Stimulated activated effector memory CD8-positive, alpha-beta T cell treated with anti-CD3 and anti-CD28 coated beads, Interleukin-12 subunit alpha, Interleukin-12 subunit beta, amount 100 ng/mL, for 72 hours (primary cell): ENCODE results near the gene KIF14.

Source experiments
- ATAC-seq: fragments of 150-1000 bp; cut with Tn5 transposase; 2 replicates; pipeline ENCODE4 v1.10.0; 2021
- DNase-seq, 2 donors: peaks; one replicate each; pipeline ENCODE4 v3.0.0; 2021 to 2022; ENCODE audit warnings: low spot score in 2 of 2
- H3K27ac Mint-ChIP-seq: one replicate; pipeline ENCODE4 v1.8.0; 2022; ENCODE audit warnings: mild to moderate bottlenecking, mixed read lengths
- H3K36me3 Mint-ChIP-seq: one replicate; pipeline ENCODE4 v1.8.0; 2022; ENCODE audit warnings: mild to moderate bottlenecking, mixed read lengths
- H3K4me1 Mint-ChIP-seq: one replicate; pipeline ENCODE4 v1.8.0; 2022; ENCODE audit warnings: mixed read lengths
- H3K4me3 Mint-ChIP-seq: one replicate; pipeline ENCODE4 v1.8.0; 2022; ENCODE audit warnings: mild to moderate bottlenecking, mixed read lengths
- H3K9me3 Mint-ChIP-seq: one replicate; pipeline ENCODE4 v1.8.0; 2022; ENCODE audit warnings: mixed read lengths

The KIF14 gene

DNA sequence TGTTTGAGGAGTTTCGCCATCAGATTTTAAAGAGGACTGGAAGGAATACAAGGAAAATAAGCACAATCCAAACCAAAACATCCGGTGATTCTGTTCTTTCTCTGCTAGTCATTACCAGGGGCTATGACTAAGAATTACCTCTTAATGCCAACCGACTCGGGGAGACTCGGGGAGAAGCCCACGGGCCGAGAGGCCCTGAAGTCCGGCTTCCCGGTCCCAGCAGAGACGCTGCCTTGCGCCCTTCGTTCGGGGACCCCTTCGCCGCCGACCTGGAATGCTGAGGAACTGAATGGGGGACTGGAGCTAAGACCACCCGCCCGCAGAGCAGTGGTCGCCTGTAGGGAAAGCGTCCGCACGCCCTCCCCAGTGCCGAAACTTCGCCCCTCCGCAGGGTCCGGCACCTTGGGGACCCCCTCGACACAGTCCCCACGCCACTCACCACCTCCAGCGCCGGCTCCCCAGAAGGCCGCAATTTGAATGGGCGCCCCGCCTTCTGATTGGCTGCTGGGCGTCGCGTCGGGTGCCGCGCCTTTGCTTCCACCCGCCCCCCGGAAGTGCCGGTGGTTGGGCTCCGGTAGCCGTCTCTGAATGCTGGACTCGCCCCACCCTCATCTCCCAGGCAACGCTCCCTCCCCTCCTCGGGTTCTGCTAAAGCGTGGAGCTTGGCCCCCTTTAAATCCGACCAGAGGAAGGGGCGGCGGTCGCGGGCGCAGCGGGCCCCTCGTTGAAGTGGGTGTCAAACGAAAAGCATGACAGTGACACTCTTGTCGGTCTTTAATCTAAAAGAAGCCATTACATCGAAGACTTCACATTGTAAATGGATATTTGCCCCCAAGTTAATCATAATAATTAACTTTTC lies at the start of gene KIF14:
KIF14 (minus strand) TSS at position 479 of the 859 bp plus-strand sequence. CDS start 2,028 bp downstream, outside the sequence.
- Mint-ChIP-seq H3K4me3 (peak within 1 kb of the TSS; percentile 94), H3K9me3 (no peaks in the 10 kb centered on the region), H3K4me1 (peaks cover 10% of the 10 kb centered on the region), H3K36me3 (peaks cover 7% of the 10 kb centered on the region), H3K27ac (peak within 1 kb of the TSS; percentile 96)
- ATAC-seq (peak; percentile 93), DNase-seq (peak; percentile 80 to 93)

GRCh38 chr1:200669314-200670241 lies 49.0 kb upstream of the KIF14 start, which contains the start of gene DDX59:
TSS of gene DDX59 (minus strand) at chr1:200669907. CDS start at chr1:200666740, 3,167 bp downstream.
- H3K36me3 Mint-ChIP-seq = peaks cover 31% of the 10 kb centered on the region
- ATAC-seq (peak; percentile 95), DNase-seq (peak; percentile 85 to 95)
- peak within 1 kb of the TSS; percentile 98 for H3K27ac Mint-ChIP-seq
- H3K9me3 Mint-ChIP-seq = no peaks in the 10 kb centered on the region
- H3K4me3 Mint-ChIP-seq = peak within 1 kb of the TSS; percentile 92
- H3K4me1 Mint-ChIP-seq = peaks cover 40% of the 10 kb centered on the region

DNA sequence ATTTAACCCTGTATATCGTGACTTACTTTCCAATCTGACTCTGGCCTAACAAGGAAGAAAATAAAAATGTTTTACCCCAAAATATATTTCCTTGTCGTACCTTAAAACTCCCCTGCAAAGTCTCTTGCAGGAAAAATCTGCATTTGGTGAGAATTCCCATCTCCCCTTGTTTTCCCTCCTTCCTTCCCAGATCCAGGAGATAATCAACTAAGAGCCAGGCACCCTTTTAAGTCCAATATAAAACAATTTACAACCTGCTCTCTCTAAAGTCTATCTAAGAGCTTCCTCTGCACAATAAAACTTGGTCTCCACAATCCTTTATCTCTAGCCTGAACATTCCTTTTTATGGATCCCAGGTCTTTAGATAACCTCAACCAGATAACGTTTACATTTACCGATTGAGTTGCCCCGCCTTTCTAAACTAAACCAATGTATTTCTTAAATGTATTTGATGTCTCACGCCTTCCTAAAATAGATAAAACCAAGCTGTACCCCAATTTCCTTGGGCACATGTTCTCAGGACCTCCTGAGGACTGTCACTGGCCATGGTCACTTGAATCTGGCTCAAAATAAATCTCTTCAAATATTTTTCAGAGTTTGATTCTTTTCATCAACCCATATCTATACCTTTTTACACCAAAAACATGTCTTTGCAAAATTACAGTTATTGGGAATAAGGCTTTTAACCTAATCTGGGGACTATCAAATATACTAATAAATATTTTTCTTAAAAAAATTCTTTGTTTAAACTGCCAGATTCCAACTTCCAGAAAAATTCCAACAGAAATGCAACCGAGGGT lies 48.2 kb upstream of the KIF14 start:
- H3K9me3 Mint-ChIP-seq = no peaks in the 10 kb centered on the region

GRCh38 chr1:200666309-200666708 lies 45.8 kb upstream of the KIF14 start:
- peaks cover 64% of the 10 kb centered on the region for H3K36me3 Mint-ChIP-seq
- no peaks in the 10 kb centered on the region for H3K9me3 Mint-ChIP-seq
- H3K27ac Mint-ChIP-seq = peak overlapping the region; percentile 18
- ATAC-seq = no peak
- DNase-seq = no peak
- H3K4me3 Mint-ChIP-seq = no peak overlapping the region
- peaks cover 48% of the 10 kb centered on the region for H3K4me1 Mint-ChIP-seq

More for the DNA sequence above, 48.2 kb upstream of the KIF14 start:
- Mint-ChIP-seq H3K36me3 (peaks cover 40% of the 10 kb centered on the region), H3K4me1 (peaks cover 44% of the 10 kb centered on the region), H3K4me3 (peak overlapping the region; percentile 92), H3K27ac (peak overlapping the region; percentile 98)
- ATAC-seq (no peak), DNase-seq (no peak)

- peaks cover 67% of the 10 kb centered on the region for H3K36me3 Mint-ChIP-seq
- no peak overlapping the region for H3K4me3 Mint-ChIP-seq
- DNase-seq (no peak), ATAC-seq (no peak)
- no peaks in the 10 kb centered on the region for H3K9me3 Mint-ChIP-seq
- peaks cover 46% of the 10 kb centered on the region for H3K4me1 Mint-ChIP-seq
- H3K27ac Mint-ChIP-seq = peak overlapping the region; percentile 18
Measured at GRCh38 chr1:200665861-200666260, 45.3 kb upstream of the KIF14 start.

DNA sequence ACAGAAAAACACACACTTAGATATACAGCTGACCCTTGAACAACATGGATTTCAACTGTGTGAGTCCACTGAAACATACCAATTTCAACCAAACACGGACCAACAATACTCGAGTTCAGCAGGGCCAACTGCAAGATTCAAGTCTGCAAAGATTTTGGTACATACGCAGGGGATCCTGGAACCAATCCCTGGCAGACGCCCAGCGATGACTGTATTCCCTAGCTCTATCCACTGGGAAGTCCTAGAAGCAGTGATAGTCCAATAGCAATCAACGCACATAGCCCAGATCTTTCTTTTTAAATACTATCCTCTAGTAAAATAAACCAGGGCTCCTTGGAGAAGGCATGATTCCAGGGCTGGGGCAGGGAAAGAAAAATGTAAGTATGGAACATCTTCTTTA lies 40.2 kb upstream of the KIF14 start:
- peaks cover 33% of the 10 kb centered on the region for H3K4me1 Mint-ChIP-seq
- peak overlapping the region; percentile 37 for H3K27ac Mint-ChIP-seq
- no peak overlapping the region for H3K4me3 Mint-ChIP-seq
- H3K9me3 Mint-ChIP-seq = no peaks in the 10 kb centered on the region
- ATAC-seq = no peak
- no peak for DNase-seq
- H3K36me3 Mint-ChIP-seq = peaks cover 97% of the 10 kb centered on the region

- H3K4me1 Mint-ChIP-seq = peaks cover 37% of the 10 kb centered on the region
- H3K4me3 Mint-ChIP-seq = no peak overlapping the region
- no peak for DNase-seq
- peaks cover 97% of the 10 kb centered on the region for H3K36me3 Mint-ChIP-seq
- peak overlapping the region; percentile 0 for H3K27ac Mint-ChIP-seq
- ATAC-seq = no peak
- no peaks in the 10 kb centered on the region for H3K9me3 Mint-ChIP-seq
Measured at GRCh38 chr1:200659269-200659668, 38.7 kb upstream of the KIF14 start.

DNA sequence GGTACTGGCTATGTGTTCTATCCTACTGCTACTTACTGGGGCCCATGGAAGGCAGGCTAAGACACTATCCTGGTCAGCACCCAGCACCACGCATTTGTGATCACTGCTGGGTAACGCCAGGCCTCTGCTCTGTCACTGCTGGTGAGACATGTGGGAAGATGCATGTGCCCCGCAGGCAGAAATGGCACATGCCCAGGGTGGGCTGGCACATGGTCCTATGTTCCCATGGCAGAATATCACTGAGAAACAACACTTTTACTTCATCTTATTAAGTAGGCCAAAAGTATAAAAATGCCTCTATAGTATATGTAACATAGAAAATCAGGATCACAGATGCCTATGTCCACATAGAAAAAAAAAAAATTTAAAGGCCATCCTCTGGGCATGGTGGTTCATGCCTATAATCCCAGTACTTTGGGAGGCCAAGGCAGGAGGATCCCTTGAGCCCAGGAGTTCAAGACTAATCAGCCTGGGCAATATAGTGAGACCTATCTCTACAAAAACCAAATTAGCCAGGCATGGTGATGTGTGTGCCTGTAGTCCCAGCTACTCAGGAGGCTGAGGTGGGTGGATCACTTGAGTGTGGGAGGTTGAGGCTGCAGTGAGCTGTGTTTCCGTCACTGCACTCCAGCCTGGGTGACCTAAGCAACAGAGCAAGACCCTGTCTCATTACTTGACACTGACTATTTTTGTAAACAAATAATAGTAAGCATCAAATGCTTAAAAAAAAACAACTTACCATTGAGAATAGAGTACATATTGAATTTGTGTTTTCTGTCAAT lies 37.7 kb upstream of the KIF14 start:
- Mint-ChIP-seq H3K36me3 (peaks cover 97% of the 10 kb centered on the region), H3K27ac (no peak overlapping the region), H3K9me3 (no peaks in the 10 kb centered on the region), H3K4me1 (peaks cover 40% of the 10 kb centered on the region), H3K4me3 (no peak overlapping the region)
- DNase-seq = no peak
- no peak for ATAC-seq

GRCh38 chr1:200654660-200655059 lies 34.1 kb upstream of the KIF14 start:
- Mint-ChIP-seq H3K9me3 (no peaks in the 10 kb centered on the region), H3K36me3 (peaks cover 88% of the 10 kb centered on the region), H3K4me3 (no peak overlapping the region), H3K4me1 (peaks cover 39% of the 10 kb centered on the region), H3K27ac (peak overlapping the region; percentile 79)
- ATAC-seq (peak; percentile 69), DNase-seq (no peak)

- ATAC-seq = peak; percentile 80
- Mint-ChIP-seq H3K36me3 (peaks cover 88% of the 10 kb centered on the region), H3K9me3 (no peaks in the 10 kb centered on the region), H3K4me1 (peaks cover 39% of the 10 kb centered on the region), H3K4me3 (peak overlapping the region; percentile 33), H3K27ac (peak overlapping the region; percentile 46)
- DNase-seq = no peak
Measured at GRCh38 chr1:200653022-200653462, 32.5 kb upstream of the KIF14 start.

- DNase-seq = no peak
- Mint-ChIP-seq H3K4me1 (peaks cover 39% of the 10 kb centered on the region), H3K27ac (peak overlapping the region; percentile 46), H3K9me3 (no peaks in the 10 kb centered on the region), H3K4me3 (no peak overlapping the region), H3K36me3 (peaks cover 88% of the 10 kb centered on the region)
- no peak for ATAC-seq
Measured at GRCh38 chr1:200652378-200652777, 31.8 kb upstream of the KIF14 start.

GRCh38 chr1:200646515-200646914 lies 26.0 kb upstream of the KIF14 start:
- peaks cover 78% of the 10 kb centered on the region for H3K36me3 Mint-ChIP-seq

DNA sequence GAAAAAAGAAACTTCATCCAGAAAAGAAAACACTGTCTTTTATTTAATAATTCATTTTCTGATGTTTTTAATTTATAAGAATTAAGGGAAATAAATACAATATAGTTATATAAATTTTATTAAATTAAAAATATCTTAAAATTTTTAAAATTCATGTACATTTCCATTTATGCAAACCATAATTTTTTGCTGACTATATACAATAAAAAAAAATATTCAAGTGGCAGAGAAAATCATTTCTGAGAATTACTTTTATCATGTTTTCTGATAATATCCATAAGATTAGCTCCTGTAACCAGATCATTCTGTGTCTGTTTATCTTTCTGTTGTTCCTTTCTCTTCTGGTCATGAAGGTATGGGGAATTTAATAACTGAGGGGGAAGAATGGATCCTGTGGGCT lies 23.5 kb upstream of the KIF14 start:
- H3K27ac Mint-ChIP-seq = no peak overlapping the region
- H3K4me3 Mint-ChIP-seq = no peak overlapping the region
- no peaks in the 10 kb centered on the region for H3K9me3 Mint-ChIP-seq
- peaks cover 7% of the 10 kb centered on the region for H3K4me1 Mint-ChIP-seq
- ATAC-seq (no peak), DNase-seq (no peak)
- peaks cover 58% of the 10 kb centered on the region for H3K36me3 Mint-ChIP-seq

More at GRCh38 chr1:200646515-200646914, 26.0 kb upstream of the KIF14 start:
- H3K4me3 Mint-ChIP-seq = no peak overlapping the region
- DNase-seq (no peak), ATAC-seq (no peak)
- no peaks in the 10 kb centered on the region for H3K4me1 Mint-ChIP-seq
- no peaks in the 10 kb centered on the region for H3K9me3 Mint-ChIP-seq
- H3K27ac Mint-ChIP-seq = peak overlapping the region; percentile 16

DNA sequence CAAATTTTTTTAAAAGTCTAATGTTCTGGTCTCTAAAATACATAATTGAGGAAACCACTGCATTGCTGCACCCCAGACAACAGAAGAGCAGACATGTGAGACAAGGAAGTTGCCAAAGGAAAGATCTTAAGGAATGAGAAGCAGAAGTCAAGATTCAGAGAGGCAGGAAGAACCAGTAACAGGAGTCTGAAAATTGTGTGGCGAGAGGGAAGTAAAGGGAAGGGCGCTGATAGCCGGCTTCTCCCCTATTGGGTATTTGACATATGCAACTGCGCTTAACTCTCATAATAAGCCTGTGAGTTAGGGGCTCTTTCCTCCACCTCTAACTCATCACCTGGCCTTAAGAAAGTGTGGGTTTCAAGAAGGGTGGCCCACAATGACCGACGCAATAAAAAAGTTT lies 21.9 kb upstream of the KIF14 start:
- H3K9me3 Mint-ChIP-seq = no peaks in the 10 kb centered on the region
- DNase-seq = no peak
- peaks cover 7% of the 10 kb centered on the region for H3K4me1 Mint-ChIP-seq
- no peak for ATAC-seq
- H3K4me3 Mint-ChIP-seq = no peak overlapping the region
- peaks cover 42% of the 10 kb centered on the region for H3K36me3 Mint-ChIP-seq
- H3K27ac Mint-ChIP-seq = no peak overlapping the region
